Testis (tissue), 2 donors: ENCODE results near the gene SHC4.

ENCODE experiments used
- CTCF ChIP-seq, 3 experiments: fragments of 450-650 bp in 2 of 3; fragments of 200-600 bp in 1 of 3; sonication (generic) in 1 of 3; IDR thresholded peaks; one replicate each; pipeline ENCODE4 v1.5.1; 2016 to 2019; ENCODE audit warnings: antibody characterized with exemption in 3 of 3, mild to moderate bottlenecking in 2 of 3, moderate library complexity in 1 of 3
- POLR2A ChIP-seq: fragments of 450-650 bp; IDR thresholded peaks from one replicate; pipeline ENCODE4 v1.6.1; 2017; ENCODE audit warnings: antibody characterized with exemption, mild to moderate bottlenecking, moderate library complexity

GRCh38 chr15:48904758-48905157, 59.0 kb downstream of the SHC4 start:
- no peak for TF ChIP-seq CTCF (IDR thresholded peaks at IDR 0.05)
- TF ChIP-seq POLR2A = no peak
